HepG2 (cell line): ENCODE data around the gene TNFSF13B. TPM values are rescaled to one million over a fixed set of nuclear protein-coding genes. Genes with fewer than 3 reads are reported as not detected.
A peak's percentile ranks its signal among the peaks of the same experiment; 100 is the strongest.

Experiments used
- ATAC-seq: fragments of 200-7000 bp; cut with Tn5 transposase; 3 replicates; pipeline ENCODE4 v1.9.1; 2020; ENCODE audit warnings: mild to moderate bottlenecking, moderate library complexity
- Bru-seq: library from RNA; stranded (reverse); fragments of 400-500 nt; gene quantifications from one replicate; lab custom pipeline; 2021; lab: Mats Ljungman, UMichigan
- BruChase-seq, 2 experiments: library from RNA; stranded (reverse); fragments of 400-500 nt; gene quantifications; one replicate each; lab custom pipeline; 2021; lab: Mats Ljungman, UMichigan
- BruUV-seq: library from RNA; stranded (reverse); fragments of 400-500 nt; replicated peaks from 2 replicates; lab custom pipeline; 2021; lab: Mats Ljungman, UMichigan
- CTCF ChIA-PET: fragments of 300-600 bp; formaldehyde crosslinking; extraction: SDS; loops from one replicate; lab custom pipeline; 2021; ENCODE audit warnings: low total read pairs, inconsistent platforms, low intra/inter-chr PET ratio; lab: Yijun Ruan, JAX
- POLR2A ChIA-PET: fragments of 350-600 bp; sonication (Branson Sonifier 250); formaldehyde crosslinking; loops from one replicate; lab custom pipeline; 2020; ENCODE audit warnings: antibody characterized with exemption, inconsistent platforms; lab: Yijun Ruan, JAX
- DNase-seq: peaks from one replicate; pipeline ENCODE4 v3.0.0-alpha.2; 2015; ENCODE audit warnings: low spot score
- FAIRE-seq: peaks from 3 replicates; lab custom pipeline; 2011; peaks lifted over from hg19 to GRCh38; lab: Jason Lieb, UNC
- H2AFZ ChIP-seq: one replicate; pipeline ENCODE4 v1.6.1; 2011; ENCODE audit warnings: low read length, inconsistent platforms
- H3K27ac ChIP-seq: fragments of 300-600 bp; 3 replicates; pipeline ENCODE4 v1.8.0; 2011; ENCODE audit warnings: mixed run types, mild to moderate bottlenecking, mixed read lengths, low read length, inconsistent platforms; ENCODE audit not compliant: insufficient read depth; ENCODE audit errors: extremely low read length
- H3K27me3 ChIP-seq, 2 experiments: fragments of 200-600 bp in 1 of 2; 2 replicates in 1 of 2; 3 replicates in 1 of 2; pipeline versions ENCODE4 v1.6.0 to v1.8.0; 2011; ENCODE audit warnings: low read length in 2 of 2, mild to moderate bottlenecking in 2 of 2, moderate library complexity in 2 of 2, inconsistent platforms in 1 of 2; ENCODE audit not compliant: insufficient read depth in 2 of 2, control insufficient read depth in 1 of 2
- H3K36me3 ChIP-seq, 2 experiments: fragments of 200-600 bp in 1 of 2; replicated peaks in 1 of 2; 2 replicates in 1 of 2; 3 replicates in 1 of 2; pipeline versions ENCODE4 v1.5.1 to v1.8.0; 2011; ENCODE audit warnings: low read length in 2 of 2, inconsistent platforms in 1 of 2; ENCODE audit not compliant: insufficient read depth in 2 of 2, control insufficient read depth in 1 of 2
- H3K4me1 ChIP-seq: 2 replicates; pipeline ENCODE4 v1.5.1; 2012; ENCODE audit warnings: low read length, inconsistent platforms; ENCODE audit not compliant: insufficient read depth
- H3K4me2 ChIP-seq: 2 replicates; pipeline ENCODE4 v1.6.0; 2011; ENCODE audit warnings: low read depth, low read length, inconsistent platforms
- H3K4me3 ChIP-seq, 3 experiments: fragments of 200-600 bp in 1 of 3; sonication (generic), shearing (Covaris generic) in 1 of 3; replicated peaks in 1 of 3; 2 replicates each; pipeline ENCODE4 v1.5.1; 2011 to 2016; ENCODE audit warnings: low read length in 3 of 3, inconsistent platforms in 2 of 3, low read depth in 2 of 3, mild to moderate bottlenecking in 2 of 3, control low read depth in 1 of 3, mixed read lengths in 1 of 3; ENCODE audit not compliant: insufficient read depth in 1 of 3
- H3K79me2 ChIP-seq: one replicate; pipeline ENCODE4 v1.6.1; 2011; ENCODE audit warnings: low read length, inconsistent platforms; ENCODE audit not compliant: insufficient read depth
- H3K9ac ChIP-seq: 2 replicates; pipeline ENCODE4 v1.6.0; 2011; ENCODE audit warnings: mild to moderate bottlenecking, low read depth, low read length, inconsistent platforms; ENCODE audit not compliant: insufficient read depth
- H3K9me3 ChIP-seq: 2 replicates; pipeline ENCODE4 v1.5.1; 2012; ENCODE audit warnings: mild to moderate bottlenecking, low read length
- H4K20me1 ChIP-seq: 2 replicates; pipeline ENCODE4 v1.6.0; 2011; ENCODE audit warnings: inconsistent platforms, mild to moderate bottlenecking, low read length, moderate library complexity; ENCODE audit not compliant: insufficient read depth
- CEBPB ChIP-seq: IDR thresholded peaks from 2 replicates; pipeline ENCODE4 v1.6.1; 2011; ENCODE audit warnings: low read depth, low read length, improper control_type of control experiment, borderline replicate concordance
- CEBPG ChIP-seq: IDR thresholded peaks from 2 replicates; pipeline ENCODE4 v1.6.1; 2016
- MEIS2 ChIP-seq: sonication (generic); formaldehyde crosslinking; IDR thresholded peaks from 2 replicates; pipeline ENCODE4 v1.9.0; 2021; ENCODE audit warnings: mild to moderate bottlenecking, missing genetic modification reagents
- UBTF ChIP-seq: sonication (generic); formaldehyde crosslinking; IDR thresholded peaks from 2 replicates; pipeline ENCODE4 v1.4.0; 2020; ENCODE audit warnings: mild to moderate bottlenecking, missing genetic modification reagents
- ZNF292 ChIP-seq: sonication (generic); formaldehyde crosslinking; IDR thresholded peaks from 2 replicates; pipeline ENCODE4 v1.8.1; 2022; ENCODE audit warnings: mild to moderate bottlenecking, low read depth, missing genetic modification reagents, borderline replicate concordance
- ZNF547 ChIP-seq: sonication (generic); formaldehyde crosslinking; IDR thresholded peaks from 2 replicates; pipeline ENCODE4 v1.5.1; 2020; ENCODE audit warnings: mild to moderate bottlenecking, missing genetic modification reagents
- ZNF607 ChIP-seq: sonication (generic); formaldehyde crosslinking; IDR thresholded peaks from 2 replicates; pipeline ENCODE4 v1.5.1; 2020; ENCODE audit warnings: missing genetic modification reagents, mild to moderate bottlenecking, borderline replicate concordance
- ZSCAN31 ChIP-seq: sonication (generic); formaldehyde crosslinking; IDR thresholded peaks from 2 replicates; pipeline ENCODE4 v1.5.0; 2020; ENCODE audit warnings: low read depth, mild to moderate bottlenecking, missing genetic modification reagents
- WGBS: methylation state at CpG from one replicate; pipeline ENCODE4 v1.1.6; 2017; ENCODE audit warnings: low lambda C conversion rate; 5-methylcytosine and 5-hydroxymethylcytosine counted together
- in situ Hi-C: cut with HindIII; loops from 2 replicates; pipeline ENCODE4 v1.10.0; 2017; ENCODE audit warnings: low pct_unique_long_range_greater_than_20kb; ENCODE audit not compliant: extremely low pct_ligation_motif_present
- intact Hi-C: fragments of 100-400 bp; cut with micrococcal nuclease; formaldehyde crosslinking; loops from one replicate; pipeline ENCODE4 v1.10.0; 2022; ENCODE audit not compliant: unreplicated experiment
- long read RNA-seq, 2 experiments: library from RNA in 1 of 2; library from polyadenylated mRNA in 1 of 2; stranded (forward) in 1 of 2; unstranded in 1 of 2; transcript quantifications; one replicate each; pipeline ENCODE4 v2.0.0, GENCODE V29; 2019 to 2022
- polyA minus RNA-seq, 3 experiments: library from RNA; depleted of rRNA, polyadenylated mRNA; stranded (reverse); fragments of >200 nt; gene quantifications; 2 replicates each; pipeline ENCODE4 v1.2.3, GENCODE V29; 2011; ENCODE audit warnings: low replicate concordance in 1 of 3
- polyA plus RNA-seq, 8 experiments: library from polyadenylated mRNA; depleted of rRNA in 3 of 8; stranded (reverse) in 7 of 8; unstranded in 1 of 8; fragments of >200 nt; fragmentation: Illumina TruSeq in 4 of 8; extraction: Trizol in 4 of 8; gene quantifications; 2 replicates each; pipeline versions ENCODE4 v1.2.1 to v1.2.3, GENCODE V29; 2011 to 2016; ENCODE audit warnings: low read depth in 4 of 8, missing spikeins in 1 of 8, mixed read lengths in 1 of 8; ENCODE audit not compliant: insufficient read depth in 1 of 8
- total RNA-seq, 5 experiments: library from RNA; depleted of rRNA; stranded (reverse); fragments of >200 nt; fragmentation: Illumina TruSeq; extraction: Trizol; gene quantifications; 2 replicates each; pipeline ENCODE4 v1.2.3, GENCODE V29; 2016; ENCODE audit warnings: low read depth in 1 of 5
- TF ChIP-seq, protein P1 (sequence below): sonication (generic); formaldehyde crosslinking; IDR thresholded peaks from 2 replicates; pipeline ENCODE4 v1.5.1; 2020; ENCODE audit warnings: mild to moderate bottlenecking, missing genetic modification reagents, moderate library complexity

The TNFSF13B gene, protein sequence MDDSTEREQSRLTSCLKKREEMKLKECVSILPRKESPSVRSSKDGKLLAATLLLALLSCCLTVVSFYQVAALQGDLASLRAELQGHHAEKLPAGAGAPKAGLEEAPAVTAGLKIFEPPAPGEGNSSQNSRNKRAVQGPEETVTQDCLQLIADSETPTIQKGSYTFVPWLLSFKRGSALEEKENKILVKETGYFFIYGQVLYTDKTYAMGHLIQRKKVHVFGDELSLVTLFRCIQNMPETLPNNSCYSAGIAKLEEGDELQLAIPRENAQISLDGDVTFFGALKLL
- total RNA-seq (2016; rRNA removed; fragmentation: Illumina TruSeq; extraction: Trizol) (0.20 TPM in 1 of 2 replicates, not detected in the other), polyA plus RNA-seq (2011; rRNA removed) (0.13 and 0.30 TPM in 2 replicates), polyA minus RNA-seq (2011; rRNA and poly(A)+ RNA removed; ENCODE audit: low replicate concordance) (not detected in 2 replicates), Bru-seq, nascent RNA (percentile 21 among the genes with signal in this experiment), BruChase-seq, experiment 1, labeled RNA remaining after a 6-hour chase (percentile 38 among the genes with signal in this experiment), BruChase-seq, experiment 2, labeled RNA remaining after a 2-hour chase (percentile 46 among the genes with signal in this experiment)
- not detected in 2 replicates for total RNA-seq (2016; cell fraction: cytosol; rRNA removed; fragmentation: Illumina TruSeq; extraction: Trizol; ENCODE audit: low read depth)
- not detected in 2 replicates for total RNA-seq (2016; cell fraction: insoluble cytoplasmic fraction; rRNA removed; fragmentation: Illumina TruSeq; extraction: Trizol)
- total RNA-seq (2016; cell fraction: membrane; rRNA removed; fragmentation: Illumina TruSeq; extraction: Trizol), result 0.07 and 0.15 TPM in 2 replicates
- total RNA-seq (2016; cell fraction: nucleus; rRNA removed; fragmentation: Illumina TruSeq; extraction: Trizol), result 0.44 TPM in 1 of 2 replicates, not detected in the other
- polyA plus RNA-seq (2011; cell fraction: cytosol; rRNA removed), result 0.05 TPM in 1 of 2 replicates, not detected in the other
- 0.71 and 0.74 TPM in 2 replicates for polyA plus RNA-seq (2011; cell fraction: nucleus; rRNA removed)
- not detected in 2 replicates for polyA plus RNA-seq (2012)
- polyA plus RNA-seq (2016; cell fraction: cytosol; fragmentation: Illumina TruSeq; extraction: Trizol; ENCODE audit: low read depth), result 0.08 and 0.14 TPM in 2 replicates
- polyA plus RNA-seq (2016; cell fraction: insoluble cytoplasmic fraction; fragmentation: Illumina TruSeq; extraction: Trizol; ENCODE audit: low read depth), result 0.39 TPM in 1 of 2 replicates, not detected in the other
- 0.09 and 0.54 TPM in 2 replicates for polyA plus RNA-seq (2016; cell fraction: membrane; fragmentation: Illumina TruSeq; extraction: Trizol; ENCODE audit: low read depth)
- 0.17 TPM in 1 of 2 replicates, not detected in the other for polyA plus RNA-seq (2016; cell fraction: nucleus; fragmentation: Illumina TruSeq; extraction: Trizol; ENCODE audit: insufficient read depth, low read depth)
- polyA minus RNA-seq (2011; cell fraction: cytosol; rRNA and poly(A)+ RNA removed), result not detected in 2 replicates
- 1.7 and 4.0 TPM in 2 replicates for polyA minus RNA-seq (2011; cell fraction: nucleus; rRNA and poly(A)+ RNA removed)
- long read RNA-seq, experiment 1, result 0 reads
- long read RNA-seq, experiment 2, result 0 reads

DNA sequence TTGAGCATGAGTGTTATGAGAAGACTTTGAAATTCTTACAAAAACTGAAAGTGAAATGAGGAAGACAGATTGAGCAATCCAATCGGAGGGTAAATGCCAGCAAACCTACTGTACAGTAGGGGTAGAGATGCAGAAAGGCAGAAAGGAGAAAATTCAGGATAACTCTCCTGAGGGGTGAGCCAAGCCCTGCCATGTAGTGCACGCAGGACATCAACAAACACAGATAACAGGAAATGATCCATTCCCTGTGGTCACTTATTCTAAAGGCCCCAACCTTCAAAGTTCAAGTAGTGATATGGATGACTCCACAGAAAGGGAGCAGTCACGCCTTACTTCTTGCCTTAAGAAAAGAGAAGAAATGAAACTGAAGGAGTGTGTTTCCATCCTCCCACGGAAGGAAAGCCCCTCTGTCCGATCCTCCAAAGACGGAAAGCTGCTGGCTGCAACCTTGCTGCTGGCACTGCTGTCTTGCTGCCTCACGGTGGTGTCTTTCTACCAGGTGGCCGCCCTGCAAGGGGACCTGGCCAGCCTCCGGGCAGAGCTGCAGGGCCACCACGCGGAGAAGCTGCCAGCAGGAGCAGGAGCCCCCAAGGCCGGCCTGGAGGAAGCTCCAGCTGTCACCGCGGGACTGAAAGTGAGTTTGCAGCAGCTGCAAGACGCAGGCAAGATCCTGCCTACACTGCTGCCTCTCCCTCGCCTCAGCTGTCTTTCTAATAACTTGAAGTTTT, at the start of gene TNFSF13B:
TNFSF13B (plus strand) TSS at position 118 of the 728 bp plus-strand sequence; CDS start at position 296, 178 bp downstream.
- no peaks in the 10 kb centered on the region for H3K36me3 ChIP-seq
- CTCF ChIA-PET, result no interaction called here
- in situ Hi-C loops (no loop called here), intact Hi-C loops (no loop called here)
- no peak within 1 kb of the TSS for H3K27ac ChIP-seq
- BruUV-seq, result no TSS peak
- no peak for FAIRE-seq
- DNase-seq, result peak; percentile 7
- no peaks in the 10 kb centered on the region for H3K9me3 ChIP-seq
- no peaks in the 10 kb centered on the region for H4K20me1 ChIP-seq
- H3K27me3 ChIP-seq, result no peaks in the 10 kb centered on the region
- WGBS, result 6% methylated on average over 12 of the region's 16 CpGs
- POLR2A ChIA-PET, result no interaction called here
- H3K4me2 ChIP-seq, result peak within 1 kb of the TSS; percentile 75
- peak within 1 kb of the TSS; percentile 0 to 56 (median 25); a peak in 4 of 6 replicates for H3K4me3 ChIP-seq
- peak; percentile 100 for ATAC-seq
- no peak within 1 kb of the TSS; the same call in 1 of the 2 replicates for H3K9ac ChIP-seq
- no peak within 1 kb of the TSS for H2AFZ ChIP-seq
- H3K4me1 ChIP-seq, result peaks cover 12% of the 10 kb centered on the region; the same call in 1 of the 2 replicates
- no peaks in the 10 kb centered on the region for H3K79me2 ChIP-seq
- TF ChIP-seq CEBPB (peak; percentile 59; the same call in 1 of the 2 replicates), ZSCAN31 (CRISPR knock-in tag) (0 out of 2 replicates have a peak, but pooled peaks have one; percentile 45), CEBPG (CRISPR knock-in tag) (0 out of 2 replicates have a peak, but pooled peaks have one; percentile 25), UBTF (CRISPR knock-in tag) (peak; percentile 47; the same call in 1 of the 2 replicates), ZNF607 (CRISPR knock-in tag) (no peak), MEIS2 (CRISPR knock-in tag) (no peak), ZNF547 (CRISPR knock-in tag) (no peak), ZNF292 (CRISPR knock-in tag) (0 out of 2 replicates have a peak, but pooled peaks have one; percentile 67)
- TF ChIP-seq, protein P1, sequence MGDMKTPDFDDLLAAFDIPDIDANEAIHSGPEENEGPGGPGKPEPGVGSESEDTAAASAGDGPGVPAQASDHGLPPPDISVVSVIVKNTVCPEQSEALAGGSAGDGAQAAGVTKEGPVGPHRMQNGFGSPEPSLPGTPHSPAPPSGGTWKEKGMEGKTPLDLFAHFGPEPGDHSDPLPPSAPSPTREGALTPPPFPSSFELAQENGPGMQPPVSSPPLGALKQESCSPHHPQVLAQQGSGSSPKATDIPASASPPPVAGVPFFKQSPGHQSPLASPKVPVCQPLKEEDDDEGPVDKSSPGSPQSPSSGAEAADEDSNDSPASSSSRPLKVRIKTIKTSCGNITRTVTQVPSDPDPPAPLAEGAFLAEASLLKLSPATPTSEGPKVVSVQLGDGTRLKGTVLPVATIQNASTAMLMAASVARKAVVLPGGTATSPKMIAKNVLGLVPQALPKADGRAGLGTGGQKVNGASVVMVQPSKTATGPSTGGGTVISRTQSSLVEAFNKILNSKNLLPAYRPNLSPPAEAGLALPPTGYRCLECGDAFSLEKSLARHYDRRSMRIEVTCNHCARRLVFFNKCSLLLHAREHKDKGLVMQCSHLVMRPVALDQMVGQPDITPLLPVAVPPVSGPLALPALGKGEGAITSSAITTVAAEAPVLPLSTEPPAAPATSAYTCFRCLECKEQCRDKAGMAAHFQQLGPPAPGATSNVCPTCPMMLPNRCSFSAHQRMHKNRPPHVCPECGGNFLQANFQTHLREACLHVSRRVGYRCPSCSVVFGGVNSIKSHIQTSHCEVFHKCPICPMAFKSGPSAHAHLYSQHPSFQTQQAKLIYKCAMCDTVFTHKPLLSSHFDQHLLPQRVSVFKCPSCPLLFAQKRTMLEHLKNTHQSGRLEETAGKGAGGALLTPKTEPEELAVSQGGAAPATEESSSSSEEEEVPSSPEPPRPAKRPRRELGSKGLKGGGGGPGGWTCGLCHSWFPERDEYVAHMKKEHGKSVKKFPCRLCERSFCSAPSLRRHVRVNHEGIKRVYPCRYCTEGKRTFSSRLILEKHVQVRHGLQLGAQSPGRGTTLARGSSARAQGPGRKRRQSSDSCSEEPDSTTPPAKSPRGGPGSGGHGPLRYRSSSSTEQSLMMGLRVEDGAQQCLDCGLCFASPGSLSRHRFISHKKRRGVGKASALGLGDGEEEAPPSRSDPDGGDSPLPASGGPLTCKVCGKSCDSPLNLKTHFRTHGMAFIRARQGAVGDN (CRISPR knock-in tag), result peak; percentile 42; the same call in 1 of the 2 replicates
